GM19467 (cell line): ENCODE measurements around the gene CEP83.

ENCODE experiments used
- ATAC-seq: cut with Tn5 transposase; IDR thresholded peaks from one replicate; pipeline ENCODE4 v1.9.1; 2021; ENCODE audit warnings: mild to moderate bottlenecking, moderate library complexity; ENCODE audit not compliant: unreplicated experiment

Gene CEP83

GRCh38 chr12:94273272-94273671 lies 186.4 kb downstream of the CEP83 start:
- no peak for ATAC-seq

- ATAC-seq, result no peak
These were observed 187.4 kb downstream of the CEP83 start for GRCh38 chr12:94272280-94272679.

GRCh38 chr12:94271351-94271750 lies 188.3 kb downstream of the CEP83 start:
- no peak for ATAC-seq

- no peak for ATAC-seq
These were observed 190.2 kb downstream of the CEP83 start for GRCh38 chr12:94269316-94269999.

GRCh38 chr12:94267921-94268471 lies 191.7 kb downstream of the CEP83 start:
- no peak for ATAC-seq

- ATAC-seq, result no peak
These were observed 192.2 kb downstream of the CEP83 start for GRCh38 chr12:94267537-94267872.

- no peak for ATAC-seq
These were observed 192.7 kb downstream of the CEP83 start for GRCh38 chr12:94266796-94267536.

- ATAC-seq, result no peak
These were observed 193.5 kb downstream of the CEP83 start for GRCh38 chr12:94265966-94266745.

GRCh38 chr12:94265539-94265938 lies 194.1 kb downstream of the CEP83 start:
- ATAC-seq, result no peak

- no peak for ATAC-seq
These were observed 194.8 kb downstream of the CEP83 start for GRCh38 chr12:94264736-94265485.

GRCh38 chr12:94263905-94264561 lies 195.6 kb downstream of the CEP83 start:
- ATAC-seq, result no peak

- peak; percentile 18 for ATAC-seq
These were observed 196.5 kb downstream of the CEP83 start for GRCh38 chr12:94263011-94263811.

- peak; percentile 54 for ATAC-seq
These were observed 197.2 kb downstream of the CEP83 start for GRCh38 chr12:94262228-94263010.

GRCh38 chr12:94261786-94262185 lies 197.9 kb downstream of the CEP83 start:
- ATAC-seq, result no peak

- no peak for ATAC-seq
These were observed 198.5 kb downstream of the CEP83 start for GRCh38 chr12:94261119-94261518.

GRCh38 chr12:94260717-94261116 lies 198.9 kb downstream of the CEP83 start:
- ATAC-seq, result no peak

- ATAC-seq, result no peak
These were observed 199.7 kb downstream of the CEP83 start for GRCh38 chr12:94260017-94260416.

- ATAC-seq, result peak; percentile 34
These were observed 201.1 kb downstream of the CEP83 start for GRCh38 chr12:94258593-94258992.
